ENCODE data around the gene FBXO44.

FBXO44 gene

GRCh38 chr1:11649237-11649623 is 5.4 kb upstream of the FBXO44 start:
- no peak for DNase-seq (ENCODE audit: low spot score)
- in situ Hi-C loops (cut with MboI; ENCODE audit: low pct_unique_long_range_greater_than_20kb, low sequenced_read_pairs, unreplicated experiment) = loop anchor here (25.0 kb wide), 2 partner anchors 312 to 612 kb away; partner anchors contain the start of gene MASP2
- no peak for TF ChIP-seq CTCF (IDR thresholded peaks at IDR 0.05; ENCODE audit: extremely low read depth, insufficient read depth, missing control alignments)

- in situ Hi-C loops (cut with MboI; ENCODE audit: low pct_unique_long_range_greater_than_20kb, low sequenced_read_pairs, unreplicated experiment) = loop anchor here (25.0 kb wide), 2 partner anchors 312 to 612 kb away; partner anchors contain the start of gene MASP2
Observed at GRCh38 chr1:11649624-11650330, 4.9 kb upstream of the FBXO44 start.

GRCh38 chr1:11650331-11650991 is 4.2 kb upstream of the FBXO44 start:
- in situ Hi-C loops (cut with MboI; ENCODE audit: low pct_unique_long_range_greater_than_20kb, low sequenced_read_pairs, unreplicated experiment) = no loop called here
- DNase-seq (ENCODE audit: low spot score) = peak; percentile 80
- peak; percentile 87 for TF ChIP-seq CTCF (IDR thresholded peaks at IDR 0.05; ENCODE audit: extremely low read depth, insufficient read depth, missing control alignments)

More at GRCh38 chr1:11649624-11650330, 4.9 kb upstream of the FBXO44 start:
- DNase-seq (ENCODE audit: low spot score) = no peak
- TF ChIP-seq CTCF (IDR thresholded peaks at IDR 0.05; ENCODE audit: extremely low read depth, insufficient read depth, missing control alignments) = no peak

GRCh38 chr1:11651017-11651416 is 3.7 kb upstream of the FBXO44 start:
- in situ Hi-C loops (cut with MboI; ENCODE audit: low pct_unique_long_range_greater_than_20kb, low sequenced_read_pairs, unreplicated experiment) = no loop called here
- no peak for DNase-seq (ENCODE audit: low spot score)
- no peak for TF ChIP-seq CTCF (IDR thresholded peaks at IDR 0.05; ENCODE audit: extremely low read depth, insufficient read depth, missing control alignments)

- no peak for TF ChIP-seq CTCF (IDR thresholded peaks at IDR 0.05; ENCODE audit: extremely low read depth, insufficient read depth, missing control alignments)
- in situ Hi-C loops (cut with MboI; ENCODE audit: low pct_unique_long_range_greater_than_20kb, low sequenced_read_pairs, unreplicated experiment) = no loop called here
- no peak for DNase-seq (ENCODE audit: low spot score)
Observed at GRCh38 chr1:11652203-11652780, 2.4 kb upstream of the FBXO44 start.

GRCh38 chr1:11653101-11653860 is 1.4 kb upstream of the FBXO44 start:
- in situ Hi-C loops (cut with MboI; ENCODE audit: low pct_unique_long_range_greater_than_20kb, low sequenced_read_pairs, unreplicated experiment) = no loop called here
- no peak for TF ChIP-seq CTCF (IDR thresholded peaks at IDR 0.05; ENCODE audit: extremely low read depth, insufficient read depth, missing control alignments)
- no peak for DNase-seq (ENCODE audit: low spot score)

Measured in GM13977 (cell line).